Small intestine (tissue), 7 donors: ENCODE data around the gene RARRES2. TPM values are rescaled to one million over a fixed set of nuclear protein-coding genes. Genes with fewer than 3 reads are reported as not detected.

Experiments
- DNase-seq, 2 donors: peaks; one replicate each; pipeline versions ENCODE4 v3.0.0 to v3.0.0-alpha.2; 2013
- FAIRE-seq: peaks from 2 replicates; lab custom pipeline; 2012; peaks lifted over from hg19 to GRCh38; lab: Jason Lieb, UNC
- H3K27ac ChIP-seq, 3 donors: one replicate each; pipeline ENCODE4 v1.5.1; 2013; ENCODE audit warnings: low read length in 2 of 3, mild to moderate bottlenecking in 2 of 3, control low read depth in 1 of 3, inconsistent platforms in 1 of 3, low read depth in 1 of 3, moderate library complexity in 1 of 3
- H3K27me3 ChIP-seq, 3 donors: one replicate each; pipeline ENCODE4 v1.6.1; 2013; ENCODE audit warnings: low read length in 3 of 3, inconsistent platforms in 1 of 3; ENCODE audit not compliant: control insufficient read depth in 3 of 3, insufficient read depth in 3 of 3
- H3K36me3 ChIP-seq, 3 donors: one replicate each; pipeline ENCODE4 v1.6.1; 2013; ENCODE audit warnings: low read length in 3 of 3, inconsistent platforms in 1 of 3, low read depth in 1 of 3, mild to moderate bottlenecking in 1 of 3, moderate library complexity in 1 of 3; ENCODE audit not compliant: control insufficient read depth in 3 of 3, insufficient read depth in 2 of 3
- H3K4me1 ChIP-seq, 3 donors: one replicate each; pipeline ENCODE4 v1.6.1; 2013; ENCODE audit warnings: low read length in 2 of 3, inconsistent platforms in 1 of 3, low read depth in 1 of 3, mild to moderate bottlenecking in 1 of 3, moderate library complexity in 1 of 3; ENCODE audit not compliant: control insufficient read depth in 3 of 3, insufficient read depth in 2 of 3
- H3K4me3 ChIP-seq, 3 donors: one replicate each; pipeline ENCODE4 v1.5.1; 2013; ENCODE audit warnings: low read length in 3 of 3, control low read depth in 1 of 3, inconsistent platforms in 1 of 3, low read depth in 1 of 3, mild to moderate bottlenecking in 1 of 3, moderate library complexity in 1 of 3
- H3K9me3 ChIP-seq, 2 donors: one replicate each; pipeline ENCODE4 v1.6.1; 2013; ENCODE audit warnings: low read depth in 1 of 2, low read length in 1 of 2; ENCODE audit not compliant: control insufficient read depth in 2 of 2, insufficient read depth in 1 of 2
- WGBS, 3 donors: extraction: QIAGEN DNeasy Blood & Tissue Kit; methylation state at CpG; one replicate each; pipeline ENCODE4 v1.1.7; 2013; 5-methylcytosine and 5-hydroxymethylcytosine counted together
- polyA plus RNA-seq, 4 donors: library from polyadenylated mRNA; stranded (reverse) in 3 of 4; unstranded in 1 of 4; fragments of 200-250 nt in 3 of 4; fragments of 120-200 nt in 1 of 4; gene quantifications; one replicate each; pipeline versions ENCODE4 v1.2.1 to v1.2.3, GENCODE V29; 2013
- donor health status: healthy with polysubstance abuse.
- donor health status: control.
- donor health status: control.
- donor health status: Bipolar disorder and iron deficiency.
- donor health status: healthy.

Gene RARRES2
- polyA plus RNA-seq, 4 donors: 9.6 to 109 (median 36.9) TPM

DNA sequence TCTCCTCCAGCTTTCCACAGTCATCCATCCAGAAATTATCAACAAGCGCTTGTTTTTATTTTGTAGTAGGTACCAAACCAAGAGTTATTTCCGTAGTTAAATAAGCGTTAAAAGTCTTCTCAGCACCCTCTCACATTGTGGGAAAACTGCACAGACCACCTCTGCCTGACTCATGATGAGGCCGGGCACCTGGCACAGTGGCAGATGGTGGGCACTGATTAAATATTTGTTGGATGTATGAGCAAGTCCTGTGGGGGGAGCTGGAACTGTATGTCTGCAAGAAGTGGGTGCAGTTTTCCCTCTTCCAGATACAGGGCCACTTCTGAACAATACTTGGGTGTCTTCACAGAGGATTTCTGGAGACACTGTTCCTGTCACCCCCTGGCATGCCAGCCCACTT, 21.9 kb upstream of the RARRES2 start:
- 86 to 87% (median 87%) methylated on average over 4 of the region's 4 CpGs for WGBS, 3 donors
- Histone ChIP-seq H3K9me3 (no peaks in the 10 kb centered on the region), H3K4me1 (peaks cover 0 to 20% (median 0%) of the 10 kb centered on the region in 3 donors), H3K36me3 (no peaks in the 10 kb centered on the region), H3K27ac (no peak overlapping the region), H3K27me3 (no peaks in the 10 kb centered on the region), H3K4me3 (no peak overlapping the region)
- no peak for FAIRE-seq
- no peak for DNase-seq

DNA sequence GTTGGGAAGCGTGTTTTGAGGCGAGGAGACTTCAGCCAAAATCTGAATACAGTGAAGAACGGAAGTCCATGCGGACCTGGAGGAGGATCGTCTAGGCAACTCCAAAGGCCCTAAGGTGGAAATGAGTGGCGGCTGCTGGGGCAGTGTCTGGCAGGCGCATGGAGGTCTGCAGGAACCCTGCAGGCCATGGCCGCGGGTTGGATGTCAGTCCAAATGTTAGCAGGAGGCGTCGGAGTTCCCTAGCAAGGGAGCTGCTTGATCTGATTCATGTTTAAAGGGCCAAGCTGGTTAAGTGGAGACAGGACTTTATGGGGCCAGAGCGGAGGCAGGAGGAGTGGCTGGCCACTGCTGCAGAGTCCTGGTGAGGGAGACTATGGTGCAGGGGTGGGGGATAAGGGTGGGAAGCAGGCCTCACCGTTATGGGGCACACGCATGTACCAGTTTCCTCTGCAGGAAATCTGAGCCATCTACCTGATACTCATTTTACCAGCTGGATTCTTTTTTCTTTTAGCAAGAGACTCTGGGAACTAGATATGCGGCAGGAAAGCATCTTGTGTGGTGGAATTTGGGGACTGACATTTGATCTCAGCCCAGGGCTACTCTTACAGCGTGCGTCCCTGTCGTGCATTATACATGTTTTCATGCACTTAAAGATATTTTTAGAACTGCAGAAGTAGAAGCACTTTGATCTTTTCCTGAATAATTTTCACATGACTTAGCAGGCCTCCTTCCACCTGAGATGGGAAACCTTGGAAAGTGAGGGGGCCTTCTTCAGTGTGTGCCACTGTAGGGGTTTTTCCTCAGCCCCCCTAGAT, 20.6 kb upstream of the RARRES2 start:
- Histone ChIP-seq H3K9me3 (no peaks in the 10 kb centered on the region), H3K4me1 (peaks cover 1 to 14% (median 2%) of the 10 kb centered on the region in 3 donors), H3K36me3 (no peaks in the 10 kb centered on the region), H3K4me3 (no peak overlapping the region), H3K27ac (no peak overlapping the region), H3K27me3 (no peaks in the 10 kb centered on the region)
- FAIRE-seq (no peak), DNase-seq (no peak)
- 84 to 92% (median 90%) methylated on average over 18 of the region's 18 CpGs for WGBS, 3 donors

DNA sequence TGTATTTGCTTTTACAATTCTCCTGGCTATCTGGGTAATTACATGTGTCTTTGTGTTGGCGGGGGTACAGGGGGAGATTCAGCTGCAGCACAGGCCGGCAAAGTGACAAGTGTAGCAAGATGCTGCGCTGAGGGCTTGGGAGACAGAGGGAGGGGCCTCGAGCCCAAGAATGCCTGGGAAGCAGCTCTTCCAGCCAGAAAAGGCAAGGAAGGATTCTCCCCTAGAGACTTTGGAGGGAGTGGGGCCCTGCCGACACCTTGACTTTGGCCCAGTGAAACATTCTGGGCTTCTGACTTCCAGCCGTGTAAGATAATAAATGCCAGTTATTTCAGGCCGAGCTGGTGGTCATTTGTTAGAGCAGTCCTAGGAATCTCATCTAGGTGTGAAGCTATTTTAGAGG, 20.0 kb upstream of the RARRES2 start:
- no peaks in the 10 kb centered on the region for H3K36me3 ChIP-seq
- no peak for DNase-seq
- no peak for FAIRE-seq
- H3K27me3 ChIP-seq: no peaks in the 10 kb centered on the region
- no peaks in the 10 kb centered on the region for H3K9me3 ChIP-seq
- no peak overlapping the region for H3K4me3 ChIP-seq
- 75 to 91% (median 85%) methylated on average over 7 of the region's 7 CpGs for WGBS, 3 donors
- H3K4me1 ChIP-seq: peaks cover 1 to 12% (median 2%) of the 10 kb centered on the region in 3 donors
- H3K27ac ChIP-seq: no peak overlapping the region

DNA sequence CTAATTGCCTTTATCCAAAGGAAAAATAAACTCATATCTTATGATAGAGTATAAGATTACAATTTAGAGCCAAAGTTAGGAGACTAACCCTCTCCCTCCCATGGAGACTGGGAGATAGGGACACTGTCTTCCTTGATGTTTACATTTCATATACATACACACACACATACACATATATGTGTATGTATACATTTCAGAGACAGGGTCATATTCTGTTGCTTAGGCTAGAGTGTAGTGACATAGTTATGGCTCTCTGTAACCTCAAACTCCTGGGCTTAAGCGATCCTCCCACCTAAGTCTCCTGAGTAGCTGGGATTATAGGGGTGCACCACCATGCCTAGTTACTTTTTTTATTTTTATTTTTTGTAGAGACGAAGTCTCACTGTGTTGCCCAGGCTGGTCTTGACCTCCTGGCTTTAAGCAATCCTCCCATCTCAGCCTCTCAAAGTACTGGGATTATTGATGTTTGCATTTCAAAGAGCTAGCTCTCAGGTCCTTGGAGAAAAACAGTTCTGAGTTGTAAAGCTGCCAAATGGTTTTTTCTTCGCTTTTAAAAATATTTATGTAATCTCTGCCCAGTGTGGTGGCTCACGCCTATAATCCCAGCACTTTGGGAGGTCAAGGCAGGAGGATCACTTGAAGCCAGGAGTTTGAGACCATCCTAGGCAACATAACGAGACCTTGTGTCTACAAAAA, 19.1 kb upstream of the RARRES2 start:
- no peaks in the 10 kb centered on the region for H3K36me3 ChIP-seq
- H3K9me3 ChIP-seq: no peaks in the 10 kb centered on the region
- H3K27me3 ChIP-seq: no peaks in the 10 kb centered on the region
- DNase-seq (no peak), FAIRE-seq (no peak)
- H3K27ac ChIP-seq: no peak overlapping the region
- peaks cover 1 to 5% (median 2%) of the 10 kb centered on the region in 3 donors for H3K4me1 ChIP-seq
- H3K4me3 ChIP-seq: no peak overlapping the region
- 81 to 88% (median 84%) methylated on average over 5 of the region's 5 CpGs for WGBS, 3 donors

DNA sequence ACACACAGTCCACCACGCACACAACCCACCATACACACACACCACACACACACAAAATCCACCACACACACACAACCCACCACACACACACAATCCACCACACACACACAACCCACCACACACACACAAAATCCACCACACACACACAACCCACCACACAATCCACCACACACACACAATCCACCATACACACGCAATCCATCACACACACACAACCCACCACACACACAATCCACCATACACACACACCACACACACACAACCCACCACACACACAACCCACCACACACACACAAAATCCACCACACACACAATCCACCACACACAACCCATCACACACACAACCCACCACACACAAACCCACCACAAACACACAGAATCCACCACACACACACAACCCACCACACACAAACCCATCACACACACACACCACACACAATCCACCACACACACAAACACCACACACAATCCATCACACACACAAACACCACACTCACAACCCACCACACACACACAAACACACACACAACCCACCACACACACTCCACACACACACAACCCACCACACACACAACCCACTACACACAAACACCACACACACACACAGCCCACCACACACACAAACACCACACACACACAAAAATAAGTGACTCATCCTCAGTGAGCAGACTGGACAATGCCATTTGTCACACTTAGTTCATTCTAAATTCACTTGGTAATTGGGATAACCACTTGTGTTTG, 18.4 kb upstream of the RARRES2 start:
- no peaks in the 10 kb centered on the region for H3K27me3 ChIP-seq
- H3K4me3 ChIP-seq: no peak overlapping the region
- no peaks in the 10 kb centered on the region for H3K9me3 ChIP-seq
- no peak for FAIRE-seq
- H3K27ac ChIP-seq: no peak overlapping the region
- H3K4me1 ChIP-seq: peaks cover 1 to 5% (median 2%) of the 10 kb centered on the region in 3 donors
- no peak for DNase-seq
- H3K36me3 ChIP-seq: no peaks in the 10 kb centered on the region
- 99 to 100% (median 100%) methylated on average over 2 of the region's 2 CpGs for WGBS, 3 donors

DNA sequence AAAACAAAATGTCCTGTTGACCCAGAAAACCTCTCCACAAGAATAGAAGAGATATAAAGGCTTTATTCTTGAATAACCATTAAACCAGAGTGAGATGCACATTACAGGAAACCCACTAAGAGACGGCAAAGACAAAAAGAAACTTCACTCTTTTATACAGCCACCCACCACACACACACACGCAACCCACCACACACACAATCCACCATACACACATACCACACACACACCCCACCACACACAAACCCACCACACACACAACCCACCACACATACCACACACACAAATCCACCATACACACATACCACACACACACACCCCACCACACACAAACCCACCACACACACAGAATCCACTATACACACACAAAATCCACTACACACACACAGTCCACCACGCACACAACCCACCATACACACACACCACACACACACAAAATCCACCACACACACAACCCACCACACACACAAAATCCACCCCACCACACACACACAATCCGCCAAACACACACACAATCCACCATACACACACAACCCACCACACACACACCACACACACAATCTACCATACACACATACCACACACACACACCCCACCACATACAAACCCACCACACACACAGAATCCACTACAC, 17.7 kb upstream of the RARRES2 start:
- DNase-seq: no peak
- Histone ChIP-seq H3K4me1 (peaks cover 1 to 5% (median 2%) of the 10 kb centered on the region in 3 donors), H3K27ac (no peak overlapping the region), H3K36me3 (no peaks in the 10 kb centered on the region), H3K27me3 (no peaks in the 10 kb centered on the region), H3K9me3 (no peaks in the 10 kb centered on the region), H3K4me3 (no peak overlapping the region)
- WGBS, 3 donors: 81 to 93% (median 82%) methylated on average over 4 of the region's 4 CpGs
- no peak for FAIRE-seq

DNA sequence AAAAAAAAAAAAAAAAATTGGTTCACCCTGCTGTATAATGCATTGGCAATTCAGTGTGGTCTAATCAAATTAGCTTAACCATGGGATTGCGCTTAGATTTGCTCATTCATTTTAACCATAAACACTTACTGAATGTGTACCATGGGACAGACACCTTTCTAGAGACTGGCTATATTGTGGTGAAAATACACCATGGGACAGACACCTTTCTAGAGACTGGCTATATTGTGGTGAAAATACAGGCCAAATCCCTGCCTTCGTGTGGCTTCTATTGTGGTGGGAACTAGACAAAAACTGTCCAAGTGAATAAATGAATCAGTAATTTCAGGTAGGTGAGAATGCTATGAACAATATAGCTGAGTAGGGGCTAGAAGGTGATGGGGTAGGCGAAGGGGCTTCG, 17.0 kb upstream of the RARRES2 start:
- H3K4me3 ChIP-seq: no peak overlapping the region
- no peaks in the 10 kb centered on the region for H3K36me3 ChIP-seq
- no peaks in the 10 kb centered on the region for H3K9me3 ChIP-seq
- WGBS, 3 donors: 85 to 94% (median 91%) methylated on average over 4 of the region's 4 CpGs
- no peak for DNase-seq
- FAIRE-seq: no peak
- no peaks in the 10 kb centered on the region for H3K27me3 ChIP-seq
- peaks cover 1 to 5% (median 2%) of the 10 kb centered on the region in 3 donors for H3K4me1 ChIP-seq
- no peak overlapping the region for H3K27ac ChIP-seq
